Upper lobe of right lung (tissue), 1 donor: ENCODE data around the gene NFAT5. TPM values are rescaled to one million over a fixed set of nuclear protein-coding genes. Genes with fewer than 3 reads are reported as not detected.

Experiments used
- ATAC-seq: fragments of 200-7000 bp; cut with Tn5 transposase; one replicate; pipeline ENCODE4 v1.9.1; 2020; ENCODE audit warnings: mild to moderate bottlenecking, moderate library complexity
- DNase-seq: peaks from one replicate; pipeline ENCODE4 v3.0.0-alpha.2; 2020
- H3K27ac ChIP-seq: fragments of 200-600 bp; one replicate; pipeline ENCODE4 v1.8.0; 2022
- H3K27me3 ChIP-seq: fragments of 200-600 bp; one replicate; pipeline ENCODE4 v1.8.0; 2022; ENCODE audit warnings: mild to moderate bottlenecking
- H3K36me3 ChIP-seq: fragments of 200-600 bp; one replicate; pipeline ENCODE4 v1.8.0; 2022
- H3K4me1 ChIP-seq: fragments of 200-600 bp; one replicate; pipeline ENCODE4 v1.8.0; 2022
- H3K4me3 ChIP-seq: fragments of 200-600 bp; one replicate; pipeline ENCODE4 v1.8.0; 2022; ENCODE audit warnings: mild to moderate bottlenecking
- H3K9me3 ChIP-seq: fragments of 200-600 bp; one replicate; pipeline ENCODE4 v1.8.0; 2022
- CTCF ChIP-seq: fragments of 200-600 bp; IDR thresholded peaks from one replicate; pipeline ENCODE4 v1.8.0; 2022; ENCODE audit warnings: antibody characterized with exemption
- intact Hi-C: fragments of 100-400 bp; cut with DNase I; formaldehyde crosslinking; loops from one replicate; pipeline ENCODE4 v1.11.0; 2022
- microRNA-seq: library from miRNA; unstranded; fragments of <30 nt; microRNA quantifications from one replicate; pipeline ENCODE4 v1.2.0, GENCODE V29; 2020; ENCODE audit warnings: borderline microRNAs expressed
- total RNA-seq: library from RNA; stranded (reverse); fragmentation: NEBNext Ultra II Directional; extraction: Animal tissue kit (Norgen Biotek cat#: 25700); gene quantifications from one replicate; pipeline ENCODE4 v1.2.1, GENCODE V29; 2021
- donor health status: DM: no; HTN: yes; CAD: no; lungs with severe emphysema.

Gene NFAT5
- total RNA-seq, 1 donor from 2014 or later: 62.3 TPM

DNA sequence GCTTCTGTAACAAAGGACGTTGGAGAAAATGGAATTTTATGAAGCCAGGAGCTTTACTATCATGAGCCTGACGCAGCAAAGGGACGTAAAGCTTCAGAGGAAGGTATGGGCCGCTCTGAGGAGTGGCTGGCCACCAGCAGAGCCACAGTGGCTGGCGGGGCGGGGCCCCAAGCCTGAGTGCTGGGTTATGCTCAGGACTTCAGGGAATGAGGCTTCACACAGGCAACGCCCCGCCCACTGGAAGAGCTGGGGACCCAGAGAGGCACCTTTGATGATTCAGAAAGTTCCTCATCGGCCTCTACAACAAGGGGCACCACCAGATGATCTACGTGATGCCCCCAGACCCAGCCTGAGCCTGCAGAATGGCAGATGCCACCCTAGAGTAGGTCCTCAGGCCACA, 180.2 kb downstream of the NFAT5 start:
- peaks cover 96% of the 10 kb centered on the region for H3K36me3 ChIP-seq
- intact Hi-C loops: no loop called here
- no peak overlapping the region for H3K27ac ChIP-seq
- H3K4me1 ChIP-seq: peaks cover 5% of the 10 kb centered on the region
- ATAC-seq (no peak), DNase-seq (no peak)
- no peaks in the 10 kb centered on the region for H3K9me3 ChIP-seq
- no peak overlapping the region for H3K4me3 ChIP-seq
- no peak for TF ChIP-seq CTCF
- H3K27me3 ChIP-seq: no peaks in the 10 kb centered on the region

DNA sequence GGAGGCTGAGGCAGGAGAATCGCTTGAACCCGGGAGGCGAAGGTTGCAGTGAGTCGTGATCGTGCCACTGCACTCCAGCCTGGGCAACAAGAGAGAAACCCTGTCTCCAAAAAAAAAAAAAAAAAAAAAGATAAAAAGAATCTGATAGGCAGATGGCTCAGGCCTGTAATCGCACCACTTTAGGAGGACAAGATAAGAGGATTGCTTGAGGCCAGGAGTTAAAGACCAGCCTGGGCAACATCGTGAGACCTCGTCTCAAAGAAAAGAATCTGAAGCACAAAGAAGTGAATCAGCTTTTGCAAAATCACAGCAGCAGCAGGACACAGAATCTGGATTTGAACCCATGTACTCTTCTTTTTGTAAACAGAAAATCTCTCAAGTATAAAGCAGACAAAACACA, 181.3 kb downstream of the NFAT5 start:
- Histone ChIP-seq H3K4me1 (no peaks in the 10 kb centered on the region), H3K4me3 (no peak overlapping the region), H3K36me3 (peaks cover 96% of the 10 kb centered on the region), H3K27me3 (no peaks in the 10 kb centered on the region), H3K9me3 (no peaks in the 10 kb centered on the region), H3K27ac (no peak overlapping the region)
- DNase-seq (no peak), ATAC-seq (no peak)
- intact Hi-C loops: no loop called here
- TF ChIP-seq CTCF: no peak

- H3K9me3 ChIP-seq: no peaks in the 10 kb centered on the region
- no peaks in the 10 kb centered on the region for H3K27me3 ChIP-seq
- peaks cover 84% of the 10 kb centered on the region for H3K36me3 ChIP-seq
- no peak overlapping the region for H3K4me3 ChIP-seq
- intact Hi-C loops: no loop called here
- ATAC-seq (no peak), DNase-seq (no peak)
- no peak overlapping the region for H3K27ac ChIP-seq
- no peak for TF ChIP-seq CTCF
- peaks cover 15% of the 10 kb centered on the region for H3K4me1 ChIP-seq
Observed at GRCh38 chr16:69748694-69749345, 183.1 kb downstream of the NFAT5 start.

GRCh38 chr16:69754143-69754468, 188.3 kb downstream of the NFAT5 start:
- intact Hi-C loops: loop anchor here (5.0 kb wide), 1 partner anchor 42 kb away; no protein-coding TSS in a partner anchor

More at GRCh38 chr16:69754143-69754468, 188.3 kb downstream of the NFAT5 start:
- ATAC-seq: no peak
- Histone ChIP-seq H3K4me3 (peak overlapping the region; percentile 97), H3K9me3 (no peaks in the 10 kb centered on the region), H3K27me3 (no peaks in the 10 kb centered on the region), H3K27ac (peak overlapping the region; percentile 85), H3K36me3 (peaks cover 33% of the 10 kb centered on the region), H3K4me1 (peaks cover 18% of the 10 kb centered on the region)
- TF ChIP-seq CTCF: no peak
- DNase-seq: no peak

Small RNAs within 50 kb of the gene (microRNA-seq; reads per million reads assigned to microRNA genes)
- gene MIR1538: not detected

Other genes starting within 250 kb of the NFAT5 start
- 8.8 TPM for gene PDF, start 235.4 kb upstream of the NFAT5 start, total RNA-seq
- gene COG8, start 226.4 kb upstream of the NFAT5 start, total RNA-seq: 32.3 TPM
- 20.8 TPM for gene NIP7, start 226.2 kb upstream of the NFAT5 start, total RNA-seq
- 0.69 TPM for gene TMED6, start 214.2 kb upstream of the NFAT5 start, total RNA-seq
- gene TERF2, start 180.0 kb upstream of the NFAT5 start, total RNA-seq: 33.0 TPM
- gene CYB5B, start 141.3 kb upstream of the NFAT5 start, total RNA-seq: 88.4 TPM
- 77.7 TPM for gene NQO1, start 160.6 kb downstream of the NFAT5 start, total RNA-seq
- 32.0 TPM for gene NOB1, start 189.0 kb downstream of the NFAT5 start, total RNA-seq
- gene WWP2, start 196.4 kb downstream of the NFAT5 start, total RNA-seq: 71.9 TPM